Liver (tissue), 9 donors: ENCODE data around the gene STARD3NL. TPM values are rescaled to one million over a fixed set of nuclear protein-coding genes. Genes with fewer than 3 reads are reported as not detected.

Source experiments
- DNase-seq: peaks from one replicate; pipeline ENCODE4 v3.0.0-alpha.2; 2017; ENCODE audit warnings: low spot score
- H3K27ac ChIP-seq, 2 donors: one replicate each; pipeline ENCODE4 v1.7.0; 2013; ENCODE audit warnings: inconsistent platforms in 2 of 2, low read length in 2 of 2, control low read depth in 1 of 2, low read depth in 1 of 2, mild to moderate bottlenecking in 1 of 2
- H3K27me3 ChIP-seq, 4 donors: one replicate each; pipeline versions ENCODE4 v1.6.1 to v1.7.0; 2013; ENCODE audit warnings: low read length in 3 of 4, inconsistent platforms in 1 of 4, mild to moderate bottlenecking in 1 of 4, moderate library complexity in 1 of 4; ENCODE audit not compliant: control insufficient read depth in 4 of 4, insufficient read depth in 4 of 4
- H3K36me3 ChIP-seq, 4 donors: one replicate each; pipeline versions ENCODE4 v1.6.1 to v1.7.0; 2013; ENCODE audit warnings: low read length in 3 of 4, mild to moderate bottlenecking in 3 of 4, low read depth in 1 of 4, moderate library complexity in 1 of 4; ENCODE audit not compliant: control insufficient read depth in 4 of 4, insufficient read depth in 3 of 4
- H3K4me1 ChIP-seq, 4 donors: one replicate each; pipeline versions ENCODE4 v1.6.1 to v1.7.0; 2013; ENCODE audit warnings: low read length in 3 of 4, mild to moderate bottlenecking in 3 of 4, moderate library complexity in 1 of 4; ENCODE audit not compliant: control insufficient read depth in 4 of 4, insufficient read depth in 4 of 4
- H3K4me3 ChIP-seq, 3 donors: one replicate each; pipeline versions ENCODE4 v1.6.1 to v1.7.0; 2013; ENCODE audit warnings: low read length in 3 of 3, control low read depth in 1 of 3, low read depth in 1 of 3, mild to moderate bottlenecking in 1 of 3
- H3K9ac ChIP-seq, 2 donors: one replicate each; pipeline ENCODE4 v1.7.0; 2013; ENCODE audit warnings: low read length in 2 of 2, mild to moderate bottlenecking in 2 of 2, moderate library complexity in 2 of 2, control low read depth in 1 of 2, low read depth in 1 of 2
- H3K9me3 ChIP-seq, 4 donors: one replicate each; pipeline versions ENCODE4 v1.6.1 to v1.7.0; 2013; ENCODE audit warnings: low read length in 3 of 4; ENCODE audit not compliant: control insufficient read depth in 4 of 4
- CTCF ChIP-seq: fragments of 150-350 bp; IDR thresholded peaks from 2 replicates; pipeline ENCODE4 v1.5.1; 2017; ENCODE audit warnings: improper control_type of control experiment, low read depth, low read length; ENCODE audit not compliant: missing input control
- EGR1 ChIP-seq, 2 donors: IDR thresholded peaks; 2 replicates each; pipeline ENCODE4 v1.6.1; 2016 to 2018; ENCODE audit warnings: antibody characterized with exemption in 2 of 2, low read depth in 2 of 2
- FOXA1 ChIP-seq: IDR thresholded peaks from 2 replicates; pipeline ENCODE4 v1.6.1; 2016; ENCODE audit warnings: antibody characterized with exemption
- FOXA2 ChIP-seq: IDR thresholded peaks from 2 replicates; pipeline ENCODE4 v1.6.1; 2016; ENCODE audit warnings: antibody characterized with exemption
- HNF4G ChIP-seq: IDR thresholded peaks from 2 replicates; pipeline ENCODE4 v1.6.1; 2016; ENCODE audit warnings: antibody characterized with exemption
- JUND ChIP-seq, 2 donors: IDR thresholded peaks; 2 replicates each; pipeline ENCODE4 v1.6.1; 2016; ENCODE audit warnings: antibody characterized with exemption in 2 of 2
- MAX ChIP-seq: IDR thresholded peaks from 2 replicates; pipeline ENCODE4 v1.6.1; 2016; ENCODE audit warnings: antibody characterized with exemption
- NR2F2 ChIP-seq: IDR thresholded peaks from 2 replicates; pipeline ENCODE4 v1.6.1; 2016; ENCODE audit warnings: antibody characterized with exemption
- RAD21 ChIP-seq, 2 donors: IDR thresholded peaks; 2 replicates each; pipeline ENCODE4 v1.6.1; 2016; ENCODE audit warnings: antibody characterized with exemption in 2 of 2, mild to moderate bottlenecking in 2 of 2
- REST ChIP-seq: IDR thresholded peaks from 2 replicates; pipeline ENCODE4 v1.6.1; 2016; ENCODE audit warnings: antibody characterized with exemption, mild to moderate bottlenecking
- RXRA ChIP-seq, 2 donors: IDR thresholded peaks; 2 replicates each; pipeline ENCODE4 v1.6.1; 2017 to 2018; ENCODE audit warnings: antibody characterized with exemption in 2 of 2, mild to moderate bottlenecking in 1 of 2
- SP1 ChIP-seq: IDR thresholded peaks from 2 replicates; pipeline ENCODE4 v1.6.1; 2018; ENCODE audit warnings: antibody characterized with exemption, mild to moderate bottlenecking
- TAF1 ChIP-seq: conservative IDR thresholded peaks from 2 replicates; pipeline ENCODE4 v1.6.1; 2016; ENCODE audit warnings: antibody characterized with exemption, mild to moderate bottlenecking
- YY1 ChIP-seq: IDR thresholded peaks from 2 replicates; pipeline ENCODE4 v1.6.1; 2016; ENCODE audit warnings: antibody characterized with exemption, mild to moderate bottlenecking
- ZBTB33 ChIP-seq: IDR thresholded peaks from 2 replicates; pipeline ENCODE4 v1.6.1; 2016; ENCODE audit warnings: antibody characterized with exemption
- WGBS: extraction: QIAGEN DNeasy Blood & Tissue Kit; methylation state at CpG from one replicate; pipeline ENCODE4 v1.1.7; 2013; 5-methylcytosine and 5-hydroxymethylcytosine counted together
- polyA plus RNA-seq, 2 donors: library from polyadenylated mRNA; stranded (reverse) in 1 of 2; unstranded in 1 of 2; fragments of 200-250 nt in 1 of 2; fragments of >200 nt in 1 of 2; fragmentation: Nextera tagmentation in 1 of 2; extraction: Ambion mirVana in 1 of 2; gene quantifications; one replicate each; pipeline versions ENCODE4 v1.2.1 to v1.2.3, GENCODE V29; 2013 to 2015
- total RNA-seq, 2 donors: library from RNA; depleted of rRNA; stranded (reverse); fragments of >200 nt; gene quantifications; one replicate each; pipeline ENCODE4 v1.2.3, GENCODE V29; 2014
- donor health status: healthy.
- donor health status: healthy.
- donor health status: healthy.
- donor health status: healthy.
- donor health status: healthy.

The STARD3NL gene
- total and polyA plus RNA-seq, 4 donors, result 9.1 to 25.1 (median 10.2) TPM

GRCh38 chr7:38245409-38245977 is 67.4 kb downstream of the STARD3NL start:
- WGBS, result 56% methylated on average over 3 of the region's 3 CpGs
- Histone ChIP-seq H3K4me3 (no peak overlapping the region), H3K4me1 (no peaks in the 10 kb centered on the region), H3K9me3 (no peaks in the 10 kb centered on the region), H3K36me3 (no peaks in the 10 kb centered on the region), H3K9ac (no peak overlapping the region), H3K27ac (no peak overlapping the region), H3K27me3 (no peaks in the 10 kb centered on the region)
- no peak for DNase-seq
- TF ChIP-seq FOXA1 (no peak), FOXA2 (no peak), ZBTB33 (no peak), NR2F2 (no peak), YY1 (no peak), CTCF (no peak), JUND (IDR thresholded peaks at IDR 0.05) (no peak), REST (no peak), TAF1 (no peak)

- no peak for TF ChIP-seq TAF1
- no peak for TF ChIP-seq MAX
- TF ChIP-seq RXRA (IDR thresholded peaks at IDR 0.05), result no peak
- TF ChIP-seq JUND (IDR thresholded peaks at IDR 0.05), result no peak
- no peak for TF ChIP-seq SP1
- no peak for TF ChIP-seq REST
- no peak for TF ChIP-seq NR2F2
- TF ChIP-seq EGR1 (IDR thresholded peaks at IDR 0.05; ENCODE audit: low read depth in 2 of 2), result no peak
- no peak for TF ChIP-seq HNF4G
- no peak for TF ChIP-seq RAD21 (IDR thresholded peaks at IDR 0.05)
- no peak for TF ChIP-seq CTCF
- TF ChIP-seq ZBTB33, result no peak
- TF ChIP-seq FOXA1, result no peak
- no peak overlapping the region for H3K27ac ChIP-seq
- no peak overlapping the region for H3K4me3 ChIP-seq
- H3K9ac ChIP-seq, result no peak overlapping the region
- no peaks in the 10 kb centered on the region for H3K4me1 ChIP-seq
- no peaks in the 10 kb centered on the region for H3K27me3 ChIP-seq
- no peaks in the 10 kb centered on the region for H3K9me3 ChIP-seq
- no peak for DNase-seq
- WGBS, result 74% methylated on average over 5 of the region's 5 CpGs
- no peaks in the 10 kb centered on the region for H3K36me3 ChIP-seq
Measured at GRCh38 chr7:38248069-38248567, 70.1 kb downstream of the STARD3NL start.
